ENCODE data around the gene LIN54.
"Not testable (repeated sequence)": the region's sequence is repeated elsewhere in the genome, so short reads cannot be mapped to it uniquely, and the experiment has no call there.

LIN54 gene

DNA sequence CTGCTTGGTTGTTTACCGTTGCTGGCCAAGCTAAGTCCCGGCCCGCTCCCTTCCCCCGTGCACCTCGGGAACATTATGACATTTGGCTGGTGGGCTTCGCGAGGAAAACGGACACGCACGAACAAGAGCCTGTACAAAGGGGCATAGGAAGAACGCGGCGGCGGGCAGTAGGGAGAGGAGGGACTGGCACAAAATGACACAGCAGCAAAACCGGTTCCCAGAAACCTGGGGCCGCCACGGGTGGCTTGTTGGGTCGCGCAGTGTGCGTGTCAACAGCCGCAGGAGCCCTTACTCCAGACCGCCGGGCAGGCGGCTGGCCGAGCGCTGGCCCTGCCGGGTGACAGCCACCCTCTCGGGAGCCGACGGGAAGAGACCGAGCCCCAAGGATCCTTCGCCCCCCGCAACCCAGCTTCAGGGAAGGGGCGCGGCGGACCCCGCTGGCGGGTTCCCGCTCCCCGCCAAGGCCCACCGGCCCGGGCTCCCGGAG, 1.6 kb upstream of the LIN54 start:
- no peak for DNase-seq (ENCODE audit: low read depth)

DNA sequence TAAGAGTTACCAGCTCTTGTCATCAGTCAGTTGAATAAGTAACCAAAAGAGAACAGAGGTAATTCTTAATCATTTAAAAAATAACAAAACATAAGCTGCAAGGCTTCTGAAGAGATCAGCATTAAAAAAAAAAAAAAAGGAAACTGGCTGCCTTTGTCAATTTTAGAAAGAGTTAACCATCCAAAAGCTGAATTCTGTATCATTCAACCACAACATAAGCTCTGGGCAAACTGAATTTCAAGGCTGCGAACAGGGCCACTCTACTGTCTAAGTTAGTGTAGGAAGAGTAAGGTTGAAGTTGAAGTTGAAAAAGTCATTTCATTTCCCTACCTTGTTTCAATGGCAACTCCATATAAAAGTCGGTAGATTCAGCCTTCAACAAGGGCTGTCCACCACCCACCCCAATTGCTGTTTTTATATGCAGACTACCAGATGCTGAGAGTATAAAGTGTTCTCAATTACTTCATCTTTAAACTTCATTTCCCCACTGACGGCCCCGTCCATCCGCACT, 1.1 kb upstream of the LIN54 start:
- DNase-seq (ENCODE audit: low read depth): no peak

DNA sequence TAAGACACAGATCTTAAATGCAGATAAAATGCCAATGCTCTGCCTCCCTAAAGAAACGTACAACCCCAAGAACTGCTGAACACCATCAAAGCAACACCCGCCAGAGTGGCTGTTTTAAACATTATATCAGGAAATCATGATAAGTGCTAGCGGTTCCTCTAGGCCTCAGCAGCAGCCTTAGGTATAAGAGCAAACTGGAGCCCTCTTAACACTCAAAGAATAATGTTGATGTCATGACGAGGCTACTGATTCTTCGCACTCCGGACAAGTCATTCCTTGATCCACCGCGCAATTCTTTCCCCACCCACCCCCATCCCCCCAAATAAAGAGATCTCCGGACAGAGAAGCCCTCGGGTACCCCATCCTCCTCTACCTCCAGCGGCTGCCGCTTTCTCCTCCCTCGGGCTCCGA, 507 bp downstream of the LIN54 start:
- DNase-seq (ENCODE audit: low read depth): no peak

DNA sequence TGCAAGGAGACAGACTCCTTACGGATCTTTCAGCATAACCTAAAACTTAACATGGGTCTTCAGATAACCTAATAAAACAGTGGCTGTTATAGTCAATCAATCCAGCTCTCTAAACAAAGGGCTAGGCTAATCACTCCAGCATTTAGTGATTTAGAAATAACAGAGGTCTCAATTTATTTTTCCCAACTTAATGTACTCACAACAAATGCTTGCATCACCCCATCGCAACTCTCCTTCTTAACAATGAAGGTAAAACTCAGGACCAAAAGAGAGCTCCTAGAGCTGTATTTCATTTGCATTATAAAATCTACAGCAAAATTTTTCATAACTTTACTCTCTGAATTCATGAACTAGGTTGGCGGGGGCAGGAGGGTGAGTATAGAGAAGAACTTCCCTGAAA, 1.1 kb downstream of the LIN54 start:
- DNase-seq (ENCODE audit: low read depth): no peak

DNA sequence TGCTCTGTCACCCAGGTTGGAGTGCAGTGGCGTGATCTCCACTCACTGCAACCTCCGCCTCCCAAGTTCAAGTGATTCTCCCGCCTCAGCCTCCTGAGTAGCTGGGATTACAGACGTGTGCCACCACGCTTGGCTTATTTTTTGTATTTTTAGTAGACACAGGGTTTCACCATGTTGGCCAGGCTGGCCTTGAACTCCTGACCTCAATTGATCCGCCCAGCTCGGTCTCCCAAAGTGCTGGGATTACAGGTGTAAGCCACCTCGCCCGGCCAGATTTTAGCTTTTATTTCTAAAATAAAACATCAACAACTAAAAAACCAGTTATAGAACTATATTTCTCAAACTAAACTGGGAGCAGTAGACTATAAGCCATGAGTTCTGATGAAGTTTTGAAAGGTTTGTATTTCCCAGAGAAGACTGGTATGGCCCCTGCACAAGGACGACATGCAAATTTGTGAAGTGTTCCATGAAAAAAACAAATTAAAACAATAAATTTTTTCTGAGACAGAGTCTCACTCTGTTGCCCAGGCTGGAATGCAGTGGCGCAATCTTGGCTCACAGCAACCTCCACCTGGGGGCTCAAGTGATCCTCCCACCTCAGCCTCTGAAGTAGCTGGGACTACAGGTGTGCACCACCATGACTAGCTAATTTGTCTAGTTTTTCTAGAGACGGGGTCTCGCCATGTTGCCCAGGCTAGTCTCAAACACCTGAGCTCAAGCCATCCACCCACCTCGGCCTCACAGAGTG, 7.4 kb downstream of the LIN54 start:
- not testable (repeated sequence) for DNase-seq (ENCODE audit: low read depth)

DNA sequence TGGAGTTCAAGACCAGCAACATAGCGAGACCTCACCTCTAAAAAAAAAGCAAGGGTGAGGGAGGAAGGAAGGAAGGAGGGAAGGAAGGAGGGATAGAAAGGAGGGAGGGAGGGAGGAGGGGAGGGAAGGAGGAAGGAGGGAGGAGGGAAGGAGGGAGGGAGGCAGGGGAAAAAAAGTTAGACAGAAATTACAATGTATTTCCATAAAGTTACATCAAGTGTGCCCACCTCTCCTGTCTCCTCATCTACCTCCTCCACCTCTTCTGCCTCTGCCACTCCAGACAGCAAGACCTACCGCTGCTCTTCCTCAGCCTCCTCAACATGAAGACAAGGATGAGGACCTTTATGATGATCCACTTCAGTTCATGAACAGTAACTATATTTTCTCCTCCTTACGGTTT, 8.3 kb downstream of the LIN54 start:
- no peak for DNase-seq (ENCODE audit: low read depth)

DNA sequence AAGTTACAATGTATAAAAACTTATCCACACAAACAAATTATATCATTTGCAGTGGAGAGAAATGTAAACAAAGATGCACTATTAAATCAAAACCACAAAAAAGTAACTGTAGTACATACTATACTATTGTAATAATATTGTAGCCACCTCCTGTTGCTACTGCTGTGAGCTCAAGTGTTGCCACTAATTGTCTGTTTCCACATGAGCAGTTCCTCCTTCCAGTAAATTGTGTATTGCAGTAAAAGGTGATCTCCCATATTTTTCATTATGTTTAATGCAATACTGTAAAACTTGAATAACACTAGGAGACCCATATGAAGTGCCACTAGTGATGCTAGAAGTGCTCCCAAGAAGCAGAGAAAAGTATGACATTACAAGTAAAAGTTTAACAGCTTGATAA, 11.7 kb downstream of the LIN54 start:
- no peak for DNase-seq (ENCODE audit: low read depth)

DNA sequence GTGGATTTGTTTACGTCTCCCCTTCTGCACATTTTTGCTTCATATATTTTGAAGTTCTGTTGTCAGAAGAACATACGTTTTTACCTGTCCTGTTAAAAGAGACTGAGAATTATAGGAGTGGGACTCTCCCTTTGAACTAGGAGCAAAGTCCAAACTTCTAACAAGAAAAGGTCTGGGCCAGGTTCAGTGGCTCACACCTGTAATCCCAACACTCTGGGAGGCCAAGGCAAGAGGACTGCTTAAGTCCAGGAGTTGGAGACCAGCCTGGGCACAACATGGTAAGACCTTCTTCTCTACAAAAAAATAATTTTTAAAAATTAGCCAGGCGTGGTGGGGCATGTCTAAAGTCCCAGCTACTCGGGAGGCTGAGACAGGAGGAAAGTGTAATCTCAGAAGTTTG, 15.8 kb downstream of the LIN54 start:
- no peak for DNase-seq (ENCODE audit: low read depth)

DNA sequence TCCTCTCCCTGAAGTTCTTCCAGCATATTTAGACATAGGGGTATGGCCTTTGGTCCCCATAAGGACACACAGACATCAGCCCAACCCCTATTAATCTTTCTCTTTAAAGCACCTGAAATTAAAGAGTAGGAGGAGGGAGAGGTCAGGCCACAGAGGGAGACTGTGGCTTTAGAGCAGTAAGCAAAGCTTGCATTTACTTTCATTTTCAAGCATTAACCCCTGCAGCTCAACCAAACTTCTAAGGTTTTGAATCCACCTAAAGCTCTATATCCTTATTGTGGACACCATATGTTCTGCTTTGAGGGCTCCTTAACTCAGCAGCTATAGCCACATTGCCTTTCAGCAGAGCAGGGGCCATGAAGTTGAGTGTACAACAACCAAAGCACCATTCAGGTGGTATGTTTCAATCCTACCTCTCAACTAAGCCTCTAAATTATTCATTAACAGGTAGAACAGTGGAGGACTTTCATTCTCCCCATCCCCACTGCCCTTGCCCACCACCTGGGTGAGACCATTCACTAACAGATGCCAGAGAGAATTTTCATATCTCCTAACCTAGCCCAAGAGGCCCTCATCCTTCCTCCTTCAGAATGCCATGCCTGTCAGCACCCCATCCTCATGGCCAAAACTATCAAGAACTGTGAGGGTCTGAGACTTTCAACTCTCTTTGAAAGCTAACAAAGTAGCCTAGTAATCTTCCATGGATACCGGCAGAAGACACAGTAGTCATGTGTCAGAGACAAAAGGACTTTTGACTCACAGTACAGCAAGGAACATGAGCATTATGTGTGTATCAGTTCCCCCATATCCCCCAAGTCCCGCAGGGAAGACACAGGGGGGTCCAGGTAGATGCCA, 20.8 kb downstream of the LIN54 start:
- DNase-seq (ENCODE audit: low read depth): no peak

DNA sequence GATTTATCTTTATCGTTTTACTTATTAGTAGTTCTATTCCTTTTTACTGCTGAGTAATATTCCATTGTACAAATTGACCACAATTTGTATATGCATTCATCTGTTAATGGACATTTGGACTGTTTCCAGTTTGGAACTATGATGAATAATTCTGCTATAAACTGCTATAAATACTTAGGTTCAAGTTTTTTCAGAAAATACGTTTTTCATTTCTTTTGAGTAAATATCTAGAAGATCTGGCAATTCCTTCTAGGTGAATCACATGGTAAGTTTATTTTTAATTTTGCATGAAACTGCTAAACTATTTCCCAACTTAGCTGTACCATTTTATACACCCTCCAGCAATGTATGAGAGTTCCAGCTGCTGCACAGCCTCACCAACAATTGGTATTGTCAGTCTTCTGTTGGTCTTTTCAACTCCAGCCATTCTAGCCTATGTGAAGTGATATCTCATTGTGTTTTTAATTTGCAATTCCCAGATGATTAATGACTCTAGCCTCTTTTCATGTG, 22.2 kb downstream of the LIN54 start:
- no peak for DNase-seq (ENCODE audit: low read depth)

DNA sequence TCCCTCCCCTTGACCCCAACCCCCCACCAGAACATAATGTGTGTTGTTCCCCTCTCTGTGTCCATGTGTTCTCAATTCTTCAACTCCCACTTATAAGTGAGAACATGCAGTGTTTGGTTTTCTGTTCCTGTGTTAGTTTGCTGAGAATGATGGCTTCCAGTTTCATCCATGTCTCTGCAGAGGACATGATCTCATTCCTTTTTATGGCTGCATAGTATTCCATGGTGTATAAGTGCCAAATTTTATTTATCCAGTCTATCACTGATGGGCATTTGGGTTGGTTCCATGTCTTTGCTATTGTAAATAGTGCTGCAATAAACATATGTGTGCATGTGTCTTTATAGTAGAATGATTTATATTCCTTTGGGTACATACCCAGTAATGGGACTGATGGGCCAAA, 23.1 kb downstream of the LIN54 start:
- not testable (repeated sequence) for DNase-seq (ENCODE audit: low read depth)

DNA sequence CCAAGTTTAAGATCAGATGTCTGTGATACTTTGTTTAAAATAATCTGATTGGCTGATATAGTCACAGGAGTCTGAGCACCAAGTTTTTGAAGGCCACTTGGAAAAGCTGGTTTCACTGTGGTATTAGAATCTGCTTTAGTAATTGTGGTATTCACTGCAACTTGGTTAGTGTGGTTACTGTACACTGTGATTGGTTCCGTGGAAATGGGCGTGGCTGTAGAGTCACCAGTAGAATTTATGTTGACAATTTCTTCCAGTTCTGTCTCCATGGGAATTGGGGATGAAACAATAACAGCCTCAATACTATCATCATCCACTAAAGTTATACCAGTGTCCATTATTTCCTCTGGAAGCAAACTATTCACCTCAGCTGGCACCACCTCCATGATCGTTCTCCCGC, 26.2 kb downstream of the LIN54 start:
- DNase-seq (ENCODE audit: low read depth): no peak

DNA sequence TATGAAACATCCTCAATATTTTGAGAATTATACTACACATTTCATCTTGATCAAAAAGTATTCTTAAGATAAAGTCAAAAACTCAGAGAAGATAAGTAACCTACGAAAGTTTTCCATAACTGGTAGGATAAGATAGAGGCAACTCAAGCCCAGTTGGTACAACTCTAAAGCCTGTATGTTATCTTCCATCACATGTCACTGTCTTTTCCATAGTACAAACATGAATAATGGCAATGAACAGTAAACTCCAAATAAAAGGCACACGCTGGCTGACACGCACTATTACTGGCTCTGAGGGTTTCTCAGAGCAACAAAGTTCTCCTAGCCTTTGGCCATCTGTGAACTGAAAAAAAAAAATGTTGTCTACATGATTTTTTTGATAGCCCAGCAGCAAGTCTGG, 27.2 kb downstream of the LIN54 start:
- DNase-seq (ENCODE audit: low read depth): no peak

DNA sequence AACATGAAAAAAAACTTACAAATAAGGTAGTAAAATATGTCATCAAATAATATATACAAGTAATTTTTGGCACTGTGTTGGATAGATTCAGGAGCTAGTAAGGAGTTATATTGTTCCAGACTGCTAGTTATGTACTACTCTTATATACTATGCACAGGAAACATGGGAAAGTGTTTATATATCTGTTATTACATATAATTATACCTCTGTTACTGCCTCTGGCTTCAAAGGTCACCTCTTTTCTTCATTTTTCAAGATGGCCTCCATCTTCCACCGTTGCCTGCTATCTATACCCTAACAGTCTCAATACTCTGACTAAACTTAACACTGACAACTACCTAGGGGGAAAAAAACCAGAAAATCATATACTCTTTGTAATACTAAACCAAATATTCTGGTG, 29.5 kb downstream of the LIN54 start:
- DNase-seq (ENCODE audit: low read depth): no peak

DNA sequence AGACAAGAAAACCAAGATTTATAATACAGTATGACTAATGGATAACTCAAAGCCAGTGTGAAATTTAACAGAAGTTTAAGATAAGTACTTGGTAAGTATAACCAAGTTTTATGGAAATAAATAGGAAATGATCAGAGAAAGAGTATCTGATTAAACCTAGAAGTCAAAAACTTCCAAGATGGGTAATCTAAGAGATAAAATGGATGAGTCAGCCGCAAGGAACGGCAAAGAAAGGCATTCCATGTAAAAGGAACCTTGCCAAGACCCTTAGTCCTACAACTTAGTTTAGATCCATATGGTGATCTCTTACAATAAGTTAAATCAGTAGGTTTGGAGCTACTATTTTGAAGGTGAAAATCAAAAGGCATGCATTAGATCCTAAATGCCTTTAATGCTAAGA, 34.8 kb downstream of the LIN54 start:
- DNase-seq (ENCODE audit: low read depth): no peak

DNA sequence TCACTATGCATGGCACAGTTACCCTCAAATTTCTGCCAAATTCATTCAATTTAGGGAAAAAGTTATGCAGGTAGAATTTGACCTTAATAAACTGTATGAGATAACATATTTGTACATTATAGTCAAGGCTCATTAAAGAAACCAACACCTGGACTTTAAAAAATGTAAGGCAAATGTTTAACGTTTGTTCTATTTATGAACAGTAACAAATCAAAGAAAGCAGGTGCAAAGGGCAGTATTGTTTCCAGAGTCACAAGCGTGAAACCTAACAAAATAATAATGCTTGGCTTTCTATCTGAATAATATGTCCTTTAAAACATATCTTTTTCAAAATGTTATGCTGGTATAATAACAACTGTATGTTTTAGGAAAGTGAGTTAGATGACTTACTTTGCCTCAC, 41.2 kb downstream of the LIN54 start:
- no peak for DNase-seq (ENCODE audit: low read depth)

DNA sequence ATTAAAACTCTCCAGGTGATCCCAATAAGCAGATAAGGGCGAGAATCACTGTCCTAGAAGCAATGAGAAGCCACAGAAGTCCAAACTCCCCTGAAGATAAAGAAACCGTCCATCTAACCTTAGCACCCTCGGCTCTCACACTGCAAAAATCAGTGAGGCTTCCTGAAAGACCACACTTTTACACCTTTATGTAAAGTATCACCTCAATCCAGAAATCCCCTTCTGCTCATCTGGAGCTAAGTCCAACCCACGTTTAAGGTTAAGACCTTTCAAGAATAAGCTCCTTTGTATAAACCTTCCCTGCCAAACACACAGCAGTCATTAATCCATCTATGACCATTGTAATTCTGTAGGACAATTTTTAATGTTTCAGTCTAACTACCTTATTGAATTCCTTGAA, 41.7 kb downstream of the LIN54 start:
- DNase-seq (ENCODE audit: low read depth): no peak

DNA sequence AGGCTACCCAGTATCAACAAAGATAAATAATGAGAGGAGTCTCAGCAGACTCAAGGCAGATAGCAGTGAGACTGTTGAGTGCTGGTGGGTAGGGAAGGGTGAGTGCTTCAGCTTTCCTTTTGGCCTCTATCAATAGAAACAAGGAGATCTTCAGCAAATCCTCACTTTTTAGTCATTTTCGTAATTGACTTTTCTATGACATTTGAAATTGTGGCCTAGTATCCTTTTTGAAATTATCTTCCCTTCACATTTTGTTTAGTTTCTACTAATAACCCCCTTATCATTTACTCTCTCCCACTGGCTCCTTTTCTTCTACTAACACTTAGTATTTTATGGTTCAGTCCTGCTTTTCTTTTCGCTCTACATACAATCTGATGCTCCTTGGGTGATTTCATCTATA, 44.9 kb downstream of the LIN54 start:
- no peak for DNase-seq (ENCODE audit: low read depth)

DNA sequence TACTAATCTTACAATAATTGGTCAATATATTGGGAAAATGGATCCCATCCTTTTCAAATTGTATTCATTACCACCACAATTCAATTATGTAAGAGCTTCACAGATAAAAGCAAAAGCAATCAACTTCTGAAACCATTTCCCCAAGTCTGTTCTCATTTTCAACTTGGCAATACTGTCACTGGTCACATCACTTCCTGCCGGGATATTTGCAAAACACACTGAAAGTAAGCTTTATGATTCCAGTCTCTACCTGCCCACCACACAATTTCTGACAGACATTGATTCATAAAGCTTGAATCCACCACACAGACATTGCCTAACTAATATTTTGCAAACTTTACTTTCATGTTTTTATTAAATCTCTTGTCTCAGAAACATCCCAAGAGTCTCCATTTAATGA, 53.6 kb downstream of the LIN54 start:
- DNase-seq (ENCODE audit: low read depth): no peak

DNA sequence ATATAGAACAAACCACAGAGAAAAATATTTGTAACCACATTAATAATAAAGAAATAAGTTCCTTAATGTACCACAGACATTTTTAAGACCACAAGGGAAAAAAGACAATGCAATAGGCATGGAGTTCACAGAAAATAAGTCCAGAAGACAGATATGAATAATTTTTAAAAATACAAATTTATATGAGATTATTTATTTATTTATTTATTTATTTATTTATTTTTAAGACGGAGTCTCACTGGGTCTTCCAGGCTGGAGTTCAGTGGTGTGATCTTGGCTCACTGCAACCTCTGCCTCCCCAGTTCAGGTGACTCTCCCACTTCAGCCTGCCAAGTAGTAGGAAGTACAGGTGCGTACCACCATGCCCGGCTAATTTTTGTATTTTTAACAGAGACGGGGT, 56.4 kb downstream of the LIN54 start:
- no peak for DNase-seq (ENCODE audit: low read depth)

DNA sequence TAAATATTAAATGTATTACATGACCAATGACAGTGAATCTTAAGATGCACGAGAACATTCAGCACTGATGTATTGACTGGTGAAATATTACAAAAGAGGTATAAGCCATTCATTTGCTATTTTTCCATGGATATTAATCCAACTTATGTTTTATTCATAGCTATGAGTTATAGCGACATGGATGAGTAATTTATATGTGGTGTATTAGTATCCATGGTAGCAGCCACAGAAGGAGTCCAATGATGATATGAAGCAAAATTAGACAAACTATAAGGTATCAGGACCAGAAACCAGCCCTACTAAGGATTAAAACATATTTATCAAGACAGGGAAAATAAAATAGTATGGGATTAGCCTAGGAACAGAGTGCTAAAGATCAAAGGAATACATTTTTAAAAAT, 59.4 kb downstream of the LIN54 start:
- no peak for DNase-seq (ENCODE audit: low read depth)

DNA sequence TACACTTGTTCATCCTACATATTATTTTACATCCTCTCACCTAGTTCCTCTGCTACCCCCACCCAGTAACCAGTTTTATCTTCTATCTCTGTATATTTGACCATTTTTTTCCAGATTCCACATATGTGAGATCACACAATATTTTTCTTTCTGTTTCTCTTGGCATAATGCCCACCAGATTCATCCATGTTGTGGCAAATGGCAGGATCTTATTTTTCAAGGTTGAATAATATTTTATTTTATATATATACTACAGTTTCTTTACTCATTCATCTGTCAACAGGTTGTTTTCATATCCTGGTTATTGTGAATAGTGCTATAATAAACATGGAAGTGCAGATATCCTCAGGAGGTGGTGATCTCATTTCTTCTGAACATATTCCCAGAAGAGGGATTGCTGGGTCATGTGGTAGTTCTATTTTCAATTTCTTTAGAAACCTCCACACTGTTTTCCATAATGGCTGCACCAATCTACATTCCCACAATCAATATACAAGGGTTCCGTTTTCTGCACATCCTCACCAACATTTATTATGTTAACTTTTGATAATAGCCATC, 61.9 kb downstream of the LIN54 start:
- no peak for DNase-seq (ENCODE audit: low read depth)

DNA sequence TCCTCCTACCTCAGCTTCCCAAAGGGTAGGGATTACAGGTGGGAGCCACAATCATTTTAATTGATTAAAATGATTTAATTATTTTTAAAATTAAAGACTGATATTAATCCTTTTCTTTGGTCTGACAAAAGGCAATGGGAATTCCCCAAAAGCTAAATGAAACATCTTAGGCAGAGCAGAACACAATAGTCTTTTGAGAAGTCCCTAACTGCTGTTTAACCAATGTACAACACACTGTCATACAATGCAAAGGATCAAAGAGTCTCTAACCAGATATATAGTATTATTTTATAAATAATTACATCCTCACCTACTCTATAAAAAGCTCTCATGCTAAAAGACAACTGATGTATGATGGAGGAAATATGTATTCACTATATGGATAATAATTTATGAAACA, 63.1 kb downstream of the LIN54 start:
- DNase-seq (ENCODE audit: low read depth): no peak
